Stimulated activated CD4-positive, alpha-beta T cell treated with anti-CD3 and anti-CD28 coated beads, TNF-alpha, amount 100 ng/mL, for 48 hours (primary cell): Measurements from ENCODE around the gene SEC16B.
"Not testable (repeated sequence)": the region's sequence is repeated elsewhere in the genome, so short reads cannot be mapped to it uniquely, and the experiment has no call there.

ENCODE experiments used
- DNase-seq, 3 donors: peaks; one replicate each; pipeline ENCODE4 v3.0.0-alpha.2; 2020; ENCODE audit warnings: low read depth in 3 of 3

SEC16B gene, protein sequence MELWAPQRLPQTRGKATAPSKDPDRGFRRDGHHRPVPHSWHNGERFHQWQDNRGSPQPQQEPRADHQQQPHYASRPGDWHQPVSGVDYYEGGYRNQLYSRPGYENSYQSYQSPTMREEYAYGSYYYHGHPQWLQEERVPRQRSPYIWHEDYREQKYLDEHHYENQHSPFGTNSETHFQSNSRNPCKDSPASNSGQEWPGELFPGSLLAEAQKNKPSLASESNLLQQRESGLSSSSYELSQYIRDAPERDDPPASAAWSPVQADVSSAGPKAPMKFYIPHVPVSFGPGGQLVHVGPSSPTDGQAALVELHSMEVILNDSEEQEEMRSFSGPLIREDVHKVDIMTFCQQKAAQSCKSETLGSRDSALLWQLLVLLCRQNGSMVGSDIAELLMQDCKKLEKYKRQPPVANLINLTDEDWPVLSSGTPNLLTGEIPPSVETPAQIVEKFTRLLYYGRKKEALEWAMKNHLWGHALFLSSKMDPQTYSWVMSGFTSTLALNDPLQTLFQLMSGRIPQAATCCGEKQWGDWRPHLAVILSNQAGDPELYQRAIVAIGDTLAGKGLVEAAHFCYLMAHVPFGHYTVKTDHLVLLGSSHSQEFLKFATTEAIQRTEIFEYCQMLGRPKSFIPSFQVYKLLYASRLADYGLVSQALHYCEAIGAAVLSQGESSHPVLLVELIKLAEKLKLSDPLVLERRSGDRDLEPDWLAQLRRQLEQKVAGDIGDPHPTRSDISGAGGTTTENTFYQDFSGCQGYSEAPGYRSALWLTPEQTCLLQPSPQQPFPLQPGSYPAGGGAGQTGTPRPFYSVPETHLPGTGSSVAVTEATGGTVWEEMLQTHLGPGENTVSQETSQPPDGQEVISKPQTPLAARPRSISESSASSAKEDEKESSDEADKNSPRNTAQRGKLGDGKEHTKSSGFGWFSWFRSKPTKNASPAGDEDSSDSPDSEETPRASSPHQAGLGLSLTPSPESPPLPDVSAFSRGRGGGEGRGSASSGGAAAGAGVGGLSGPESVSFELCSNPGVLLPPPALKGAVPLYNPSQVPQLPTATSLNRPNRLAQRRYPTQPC

DNA sequence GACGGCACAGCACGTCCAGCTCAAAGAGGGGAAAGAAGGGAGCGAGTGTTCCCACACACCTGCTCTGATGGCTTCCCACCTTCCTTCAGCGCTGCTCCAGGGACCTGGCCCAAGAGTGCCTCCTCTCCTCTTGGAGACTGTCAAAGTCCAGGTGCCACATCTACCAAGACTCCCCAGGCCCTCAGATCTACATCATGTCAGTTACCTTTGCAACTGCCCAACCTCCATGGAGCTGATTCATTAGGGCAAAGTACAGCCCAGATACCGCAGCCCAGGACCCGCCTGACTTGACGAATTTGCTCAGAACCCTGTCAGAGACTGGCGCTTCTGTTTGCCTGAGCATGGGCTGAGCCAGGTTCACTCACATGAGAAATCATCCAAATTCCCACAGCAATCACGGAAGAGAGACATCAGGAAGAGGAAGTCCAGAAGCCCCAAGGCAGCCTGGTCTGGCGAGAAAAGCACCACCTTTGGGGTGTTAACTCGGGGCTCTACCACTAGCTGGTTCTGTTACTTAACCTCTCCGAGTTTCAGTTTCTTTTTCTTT is at the start of gene SEC16B:
Gene SEC16B (minus strand): TSS at position 234 of the 547 bp plus-strand sequence. CDS start 2,077 bp downstream, outside the sequence.
- DNase-seq: no peak

DNA sequence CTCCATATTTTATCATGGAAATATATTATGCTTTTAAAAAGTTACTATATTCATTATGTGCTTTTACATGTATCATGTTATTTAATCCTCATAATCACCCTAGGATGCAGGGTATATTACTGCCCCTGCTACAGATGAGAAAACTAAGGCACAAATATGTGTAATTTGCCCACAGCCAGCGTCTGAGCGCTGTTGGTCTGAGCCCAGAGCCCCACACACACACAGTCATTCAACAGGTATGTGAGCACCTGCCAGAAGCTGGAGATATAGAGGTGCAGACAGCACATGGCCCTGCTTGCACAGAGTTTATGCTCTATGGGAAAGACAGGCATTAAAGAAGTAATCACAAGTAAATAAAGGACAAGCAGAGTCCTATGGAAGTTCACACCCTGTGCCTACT is 49.8 kb upstream of the SEC16B start:
- DNase-seq: no peak

DNA sequence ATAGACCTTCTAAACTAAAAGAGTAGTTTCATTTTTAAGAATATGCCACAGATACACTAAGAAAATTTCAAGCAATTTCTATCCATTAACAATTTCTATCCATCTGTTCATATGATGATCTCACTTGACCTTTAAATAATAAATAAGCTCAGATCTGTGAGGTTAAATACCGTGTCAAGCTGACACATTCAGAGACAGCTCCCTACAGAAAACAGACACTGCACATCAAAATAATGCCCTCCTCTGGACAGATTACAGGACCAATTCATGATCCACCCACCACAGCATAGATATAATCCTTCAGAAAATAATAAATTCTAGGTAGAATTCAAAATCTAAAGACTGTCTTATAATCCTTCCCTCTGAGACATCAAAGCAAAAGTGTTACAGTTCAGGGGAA is 49.4 kb upstream of the SEC16B start:
- DNase-seq: no peak

DNA sequence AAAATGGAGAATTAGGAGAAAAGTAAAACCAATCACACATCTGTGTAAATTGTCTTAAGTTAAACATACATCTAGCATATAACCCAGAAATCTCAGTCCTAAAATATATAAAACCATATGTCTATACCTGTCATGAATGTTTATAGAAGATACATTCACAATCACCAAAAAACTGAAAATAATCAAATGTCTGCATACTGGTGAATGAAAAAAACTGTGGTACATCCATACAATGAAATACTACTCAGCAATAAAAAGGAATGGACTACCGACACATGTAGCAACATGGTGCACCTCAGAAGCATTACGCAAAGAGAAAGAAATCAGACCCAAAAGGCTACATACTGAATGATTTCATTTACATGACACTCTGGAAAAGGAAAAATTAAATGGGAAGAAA is 47.7 kb upstream of the SEC16B start:
- no peak for DNase-seq

DNA sequence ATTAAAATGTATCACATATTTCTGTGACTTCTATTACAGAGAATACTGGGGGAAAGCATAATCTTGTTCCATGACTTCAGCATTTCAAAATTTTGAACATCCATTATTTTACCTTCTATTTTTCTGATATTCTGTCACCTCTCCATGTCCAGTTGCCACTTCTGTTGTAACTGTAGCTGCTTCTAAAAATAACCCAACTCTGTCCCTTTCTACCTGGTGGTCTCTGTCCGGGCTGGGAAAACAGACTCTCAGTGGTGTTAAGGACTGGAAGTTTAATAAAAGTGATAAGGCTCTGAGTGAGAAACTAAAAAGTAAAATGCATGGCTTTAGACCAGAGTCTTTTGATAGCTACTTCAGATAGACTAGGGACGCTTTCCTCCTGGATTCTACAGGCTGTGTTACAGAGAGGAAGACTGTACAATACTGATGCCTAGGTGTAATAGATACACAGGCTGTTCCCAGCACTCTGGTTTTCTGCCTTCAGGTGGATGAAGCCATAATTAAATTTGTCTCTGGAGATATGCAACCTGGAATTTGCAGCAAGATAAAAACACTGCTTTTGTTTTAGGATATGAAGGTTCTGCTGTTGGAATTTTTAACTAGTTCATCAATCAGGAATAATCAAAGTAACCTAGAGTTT is 42.1 kb upstream of the SEC16B start:
- DNase-seq: no peak

DNA sequence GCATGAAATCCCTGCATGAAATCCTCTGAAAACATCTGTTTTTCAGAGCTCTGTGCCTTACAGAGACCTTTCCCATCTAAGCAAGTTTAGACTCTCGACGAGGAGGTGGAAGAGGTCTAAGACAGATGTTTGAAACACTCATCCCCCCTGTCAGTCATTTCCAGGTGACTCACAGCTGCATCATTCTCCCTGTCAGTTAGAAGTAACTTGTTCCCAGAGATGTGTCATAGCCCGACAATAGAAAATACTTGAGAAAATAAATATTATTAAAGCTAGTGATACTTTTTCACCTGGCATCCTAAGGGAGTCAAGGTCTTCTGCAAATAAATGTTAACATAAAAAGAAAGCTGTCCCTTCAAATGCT is 41.6 kb upstream of the SEC16B start:
- no peak for DNase-seq

DNA sequence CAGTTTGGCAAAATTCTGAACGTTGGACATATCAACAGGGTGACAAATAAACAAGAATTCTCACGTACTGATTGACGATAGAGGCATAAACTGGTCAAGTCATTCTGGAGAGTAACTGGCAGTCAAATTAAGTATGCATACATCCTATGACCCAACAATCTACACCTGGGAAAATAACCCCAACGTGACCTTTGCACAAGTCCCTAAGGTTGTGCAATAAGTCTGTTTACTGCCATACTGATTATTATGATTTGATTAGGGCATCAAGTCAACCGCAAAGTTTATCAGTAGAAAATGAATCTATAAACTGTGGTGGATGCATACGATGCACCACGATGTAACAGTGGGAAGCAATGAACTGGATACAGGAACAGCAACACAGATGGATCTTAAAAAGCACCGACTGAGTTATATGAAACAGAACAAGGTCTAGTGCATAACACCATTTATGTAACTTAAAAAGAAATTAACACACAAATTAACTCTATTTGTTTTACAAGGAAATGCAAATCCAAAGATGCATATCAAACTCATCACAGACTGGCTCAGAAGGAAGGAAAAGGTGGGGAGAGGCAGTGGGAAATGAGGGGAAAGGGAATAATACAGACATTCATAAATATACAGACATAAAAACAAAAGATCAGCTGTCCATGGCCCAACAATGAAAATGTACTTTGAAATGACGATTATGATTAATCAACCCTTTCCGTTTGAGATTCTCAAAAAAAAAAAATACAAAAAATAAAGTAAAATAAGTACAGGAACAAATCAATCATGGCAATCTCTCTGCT is 41.0 kb upstream of the SEC16B start:
- no peak for DNase-seq

DNA sequence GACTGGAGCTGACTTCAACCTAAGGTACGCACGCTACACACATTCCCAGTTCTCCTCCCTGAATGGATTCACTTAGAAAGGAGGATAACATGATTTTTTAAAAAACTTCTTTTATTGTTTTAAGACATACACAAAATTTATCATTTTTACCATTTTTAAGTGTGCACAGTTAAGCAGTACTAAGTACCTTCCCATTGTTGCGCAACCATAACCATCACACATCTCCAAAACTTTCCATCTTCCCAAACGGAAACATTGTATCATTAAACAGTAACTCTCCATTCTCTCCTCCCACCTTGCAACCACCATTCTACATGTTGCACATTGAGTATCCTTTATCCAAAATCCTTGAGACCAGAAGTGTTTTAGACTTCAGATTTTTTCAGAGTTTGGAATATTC is 36.2 kb upstream of the SEC16B start:
- no peak for DNase-seq

DNA sequence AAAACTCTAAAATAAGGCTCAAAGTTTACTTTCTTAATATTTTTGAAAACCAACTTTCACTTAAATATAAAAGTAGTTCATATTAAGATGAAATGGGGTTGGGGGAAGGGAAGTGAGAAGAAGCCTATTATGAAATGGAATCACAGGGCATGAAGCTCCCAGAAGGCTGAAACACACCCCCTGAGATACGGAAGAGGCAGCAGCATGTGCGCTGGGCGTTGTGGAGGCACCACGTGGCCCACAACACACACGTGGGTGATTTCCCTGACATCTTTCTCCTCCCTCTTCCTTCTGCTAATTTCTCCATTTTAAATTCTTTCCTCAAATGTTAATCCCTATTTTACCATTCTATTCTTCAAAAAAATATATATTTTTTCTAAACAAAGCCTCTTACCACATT is 35.6 kb upstream of the SEC16B start:
- no peak for DNase-seq

DNA sequence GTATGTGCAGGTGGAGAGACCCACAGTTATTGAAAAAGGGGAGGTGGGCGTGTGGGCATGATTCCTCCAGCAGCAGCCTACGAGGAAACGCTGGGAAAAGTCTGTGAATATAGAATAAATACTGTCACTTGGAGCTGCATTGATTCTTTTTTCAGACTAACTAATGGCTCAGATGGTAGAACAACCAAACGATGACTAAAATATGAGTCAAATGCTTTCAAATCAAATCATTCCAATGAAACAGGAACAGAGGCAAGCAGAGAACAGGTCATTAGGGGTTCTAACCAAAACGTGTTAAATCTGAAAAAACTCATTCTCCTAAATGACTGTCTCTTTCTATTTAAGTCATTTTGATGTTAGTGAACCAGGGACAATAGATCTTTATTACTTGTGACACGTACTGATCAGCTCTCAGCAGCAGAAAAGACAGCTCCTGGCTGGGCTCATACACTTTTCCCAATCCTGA is 35.1 kb upstream of the SEC16B start:
- DNase-seq: no peak

DNA sequence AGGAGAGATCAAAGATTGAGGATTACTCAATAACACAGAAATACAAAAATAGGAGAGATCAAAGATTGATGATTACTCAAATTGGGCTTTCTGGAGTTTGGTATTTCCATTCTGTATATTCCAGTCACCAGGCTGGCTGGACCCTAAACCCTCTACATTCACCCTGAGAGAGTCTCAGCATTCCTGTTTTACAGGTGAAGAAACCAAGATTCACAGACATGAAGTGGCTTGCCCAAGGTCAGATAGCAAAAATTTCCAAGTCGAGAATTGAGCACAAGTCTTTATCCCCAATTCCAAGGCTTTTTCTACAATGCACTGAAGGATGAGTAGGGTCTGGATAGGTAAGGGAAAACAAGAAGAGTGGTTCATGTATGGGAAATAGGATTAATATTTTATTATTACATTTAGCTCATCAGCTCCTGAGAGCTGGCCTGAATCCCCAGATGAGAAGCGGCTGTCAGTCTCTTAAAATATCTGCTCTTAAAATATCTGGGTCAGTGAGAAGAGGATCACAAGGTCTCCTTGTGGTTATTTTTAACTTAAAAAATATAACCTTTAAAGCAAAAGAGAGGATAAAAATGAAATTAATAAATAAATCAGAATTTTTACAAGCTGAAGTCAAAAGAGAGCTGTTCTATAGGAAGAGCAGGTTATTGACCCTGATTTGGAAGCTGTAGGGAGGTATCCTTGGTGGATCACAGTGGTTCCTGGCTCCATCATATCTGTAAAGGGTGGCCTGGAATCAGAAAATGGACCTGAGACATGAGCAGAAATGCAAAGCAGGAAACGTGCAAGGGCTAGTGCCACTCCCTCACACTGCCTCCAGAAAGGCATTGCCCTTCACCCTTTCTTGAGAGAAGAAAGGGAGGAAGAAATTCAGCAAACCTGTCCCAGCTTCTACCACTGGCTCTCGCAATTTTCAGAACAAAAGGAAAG is 29.1 kb upstream of the SEC16B start:
- no peak for DNase-seq

DNA sequence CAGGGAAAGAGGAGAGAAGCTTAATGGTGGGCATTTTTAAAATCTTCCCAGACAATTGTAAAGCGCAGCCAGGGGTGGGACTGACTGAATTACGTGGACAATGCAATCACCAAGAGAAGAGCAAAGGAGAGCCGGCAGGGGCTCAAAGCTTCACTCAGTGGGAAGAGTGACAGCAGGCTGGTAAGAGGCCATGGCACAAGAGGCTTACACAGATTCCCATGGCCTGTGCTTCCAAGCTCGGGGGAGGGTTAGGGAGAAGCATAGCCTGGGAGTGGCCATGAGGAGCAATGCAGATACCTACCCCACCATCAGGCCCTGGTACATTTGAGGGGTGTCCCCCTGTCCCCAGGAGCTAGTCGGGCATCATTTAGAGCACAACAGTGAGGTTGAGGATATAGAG is 27.1 kb upstream of the SEC16B start:
- no peak for DNase-seq

DNA sequence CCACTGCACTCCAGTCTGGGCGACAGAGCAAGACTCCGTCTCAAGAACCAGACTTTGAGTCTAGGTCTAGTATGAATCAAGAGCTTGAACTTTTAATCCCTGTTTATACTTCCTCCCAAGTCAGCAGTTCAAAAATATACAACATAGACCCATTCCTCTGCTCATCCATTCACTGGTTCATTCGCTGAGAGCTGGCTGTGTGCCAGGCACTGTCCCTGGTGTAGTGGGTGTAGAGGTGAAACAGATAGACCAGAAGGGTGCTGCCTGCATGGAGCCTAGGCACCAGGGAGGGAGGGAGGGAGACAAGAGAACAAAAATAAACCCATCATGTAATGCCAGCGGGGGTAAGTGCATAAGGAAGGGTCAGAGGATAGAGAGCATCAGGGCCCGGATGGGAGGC is 25.5 kb upstream of the SEC16B start:
- DNase-seq: no peak

DNA sequence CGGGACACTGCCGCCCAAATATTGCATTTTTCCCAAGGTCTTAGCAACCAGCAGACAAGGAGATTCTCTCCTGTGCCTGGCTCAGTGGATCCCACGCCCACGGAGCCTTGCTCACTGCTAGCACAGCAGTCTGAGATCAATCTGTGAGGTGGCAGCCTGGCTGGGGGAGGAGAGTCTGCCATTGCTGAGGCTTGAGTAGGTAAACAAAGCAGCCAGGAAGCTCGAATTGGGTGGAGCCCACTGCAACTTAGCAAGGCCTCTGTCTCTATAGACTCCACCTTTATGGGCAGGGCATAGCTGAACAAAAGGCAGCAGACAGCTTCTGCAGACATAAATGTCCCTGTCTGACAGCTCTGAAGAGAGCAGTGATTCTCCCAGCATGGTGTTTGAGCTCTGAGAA is 16.4 kb upstream of the SEC16B start:
- DNase-seq: not testable (repeated sequence)

DNA sequence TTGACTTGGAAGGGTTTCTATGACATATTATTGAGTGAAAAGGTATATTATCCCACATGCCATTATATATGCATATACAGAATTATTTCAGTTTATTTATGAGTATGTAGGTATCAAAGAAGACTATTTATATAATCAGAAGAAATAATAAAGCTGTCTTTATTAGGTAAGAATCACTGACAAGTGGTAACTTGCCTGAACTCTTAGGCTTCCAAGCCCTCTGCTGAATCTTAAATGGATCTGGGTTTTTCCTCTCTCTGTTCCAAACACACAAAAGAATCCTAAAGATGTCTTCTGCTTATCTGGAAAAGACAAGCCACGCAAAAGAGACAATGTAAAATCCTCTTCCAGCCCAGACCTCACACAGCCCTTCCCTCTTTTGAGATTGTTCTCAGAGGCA is 14.9 kb upstream of the SEC16B start:
- no peak for DNase-seq

DNA sequence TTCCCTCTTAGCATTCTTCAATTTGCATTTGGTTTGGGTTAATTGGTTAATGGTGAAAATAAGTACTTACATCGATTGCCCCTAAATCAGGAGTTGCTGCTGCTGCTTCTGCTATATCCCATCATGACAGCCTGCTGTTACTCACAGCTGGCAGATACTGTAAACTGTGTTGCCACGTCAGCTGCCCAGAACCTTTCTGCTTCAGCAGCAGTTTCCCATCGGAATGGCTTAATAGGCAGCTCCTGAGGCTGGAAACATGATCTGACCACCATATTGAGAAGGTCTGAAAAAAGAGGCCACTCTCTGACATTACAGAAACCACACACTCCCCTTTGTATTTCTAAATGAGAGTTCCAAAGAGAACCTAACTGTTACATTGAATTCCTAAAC is 14.3 kb upstream of the SEC16B start:
- no peak for DNase-seq

DNA sequence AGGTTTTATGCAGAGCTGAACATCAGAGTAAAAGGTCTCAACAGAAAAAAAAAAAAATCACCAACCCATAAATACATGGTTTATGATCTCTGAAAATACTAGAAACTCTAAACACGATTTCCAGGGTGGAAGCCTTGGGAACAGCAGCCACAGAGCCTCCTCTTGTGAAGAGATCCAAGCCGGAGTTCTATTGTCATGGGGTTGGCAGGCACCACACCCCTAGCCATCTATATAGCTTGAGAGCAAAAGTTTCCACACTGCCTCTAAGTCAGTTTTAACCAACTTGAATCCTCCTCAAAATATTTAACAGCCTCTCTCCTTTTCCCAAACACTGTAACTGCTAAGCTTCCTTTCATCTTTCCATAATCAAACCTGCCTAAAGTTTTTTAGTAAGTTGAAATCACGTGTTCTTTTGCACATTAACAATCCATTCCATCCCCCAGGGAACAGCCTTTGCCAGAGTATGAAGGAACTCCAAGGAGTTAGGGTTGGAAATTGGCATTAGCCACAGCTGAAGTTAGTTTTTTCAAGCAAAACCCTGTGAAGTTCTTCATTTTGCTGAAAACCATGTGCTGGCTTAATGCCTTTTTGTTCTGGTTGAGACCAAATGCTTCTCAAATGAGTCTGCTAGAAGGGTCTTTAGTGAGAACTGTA is 13.8 kb upstream of the SEC16B start:
- no peak for DNase-seq

DNA sequence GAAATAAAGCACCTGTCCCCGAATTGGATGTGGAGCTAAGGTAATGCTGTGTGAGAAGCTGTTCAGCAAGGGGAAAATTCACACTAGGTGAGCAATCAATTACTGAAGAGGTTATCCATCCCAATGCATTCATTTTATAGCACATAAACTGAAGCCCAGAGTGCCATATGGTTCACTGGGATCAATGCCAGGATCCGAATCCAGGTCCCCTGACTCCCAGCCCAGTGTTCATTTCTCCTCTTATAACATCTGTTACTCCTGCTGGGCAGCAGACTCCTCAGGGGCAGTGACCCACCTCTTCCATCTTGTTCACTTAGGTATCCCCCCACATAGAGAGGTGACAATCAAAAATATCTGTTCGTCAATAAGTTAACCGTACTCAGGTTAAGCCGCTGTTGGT is 13.2 kb upstream of the SEC16B start:
- no peak for DNase-seq

DNA sequence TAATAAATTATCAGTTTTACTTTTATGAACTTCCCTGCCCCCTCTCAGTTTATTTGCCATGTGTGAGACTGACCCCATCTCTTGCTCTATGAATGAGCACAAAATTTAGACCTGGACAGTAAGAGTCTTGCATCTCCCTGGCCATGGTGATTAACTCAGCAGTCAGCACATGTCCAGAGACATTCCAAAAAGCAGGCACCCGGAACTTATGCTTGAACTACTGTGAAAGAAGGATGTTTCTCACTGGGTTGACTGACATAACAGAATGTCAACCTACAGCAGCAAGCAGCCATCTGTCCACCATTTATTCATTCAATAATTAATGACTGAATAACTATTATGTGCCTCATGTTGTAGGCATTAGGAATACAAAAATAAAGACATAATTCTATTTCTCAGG is 11.3 kb upstream of the SEC16B start:
- no peak for DNase-seq
